Measurements from ENCODE around the gene DCTD.

- TF ChIP-seq CTCF (CRISPR knock-in tag; IDR thresholded peaks at IDR 0.05) (no peak), ZBTB40 (IDR thresholded peaks at IDR 0.05) (no peak), ZBTB40 (CRISPR knock-in tag; IDR thresholded peaks at IDR 0.05) (no peak)
Observed at GRCh38 chr4:182885738-182886077, 31.5 kb downstream of the DCTD start.

Measured in HepG2 (cell line).